Activated CD4-positive, alpha-beta memory T cell treated with anti-CD3 and anti-CD28 coated beads for 36 hours (primary cell): ENCODE measurements around the gene TACR3. TPM values are rescaled to one million over a fixed set of nuclear protein-coding genes. Genes with fewer than 3 reads are reported as not detected.
"Not testable (repeated sequence)": the region's sequence is repeated elsewhere in the genome, so short reads cannot be mapped to it uniquely, and the experiment has no call there.

Experiments used
- CTCF ChIA-PET: fragments of 350-600 bp; sonication (Branson Sonifier 250); formaldehyde crosslinking; loops from one replicate; lab custom pipeline; 2021; ENCODE audit warnings: antibody characterized with exemption, inconsistent platforms; lab: Charles Lee
- POLR2A ChIA-PET: fragments of 350-600 bp; sonication (Branson Sonifier 250); formaldehyde crosslinking; loops from one replicate; lab custom pipeline; 2021; ENCODE audit warnings: antibody characterized with exemption; lab: Charles Lee
- DNase-seq: peaks from one replicate; pipeline ENCODE4 v3.0.0-alpha.2; 2020
- H3K27ac Mint-ChIP-seq: one replicate; pipeline ENCODE4 v1.8.0; 2021; ENCODE audit warnings: mixed read lengths
- H3K27me3 Mint-ChIP-seq: one replicate; pipeline ENCODE4 v1.8.0; 2021; ENCODE audit warnings: mixed read lengths
- H3K36me3 Mint-ChIP-seq: one replicate; pipeline ENCODE4 v1.8.0; 2021; ENCODE audit warnings: mixed read lengths
- H3K4me1 Mint-ChIP-seq: one replicate; pipeline ENCODE4 v1.8.0; 2021; ENCODE audit warnings: low read depth, mixed read lengths
- H3K4me3 Mint-ChIP-seq: one replicate; pipeline ENCODE4 v1.8.0; 2021; ENCODE audit warnings: mild to moderate bottlenecking, mixed read lengths
- H3K9me3 Mint-ChIP-seq: one replicate; pipeline ENCODE4 v1.8.0; 2021; ENCODE audit warnings: mixed read lengths
- intact Hi-C: fragments of 100-400 bp; cut with micrococcal nuclease; formaldehyde crosslinking; loops from one replicate; pipeline ENCODE4 v1.15.1; 2023
- total RNA-seq, 2 experiments: library from RNA; stranded (reverse); gene quantifications; one replicate each; pipeline ENCODE4 v1.2.3, GENCODE V29; 2021

TACR3 gene
- total RNA-seq, 2 experiments from 2014 or later = not detected

- POLR2A ChIA-PET = no interaction called here
Measured at GRCh38 chr4:103664436-103665075, 55.2 kb downstream of the TACR3 start.

GRCh38 chr4:103648541-103648940 is 71.2 kb downstream of the TACR3 start:
- H3K4me1 Mint-ChIP-seq = no peaks in the 10 kb centered on the region
- no peak overlapping the region for H3K4me3 Mint-ChIP-seq
- ChIA-PET CTCF (no interaction called here), POLR2A (no interaction called here)
- DNase-seq = no peak
- H3K27me3 Mint-ChIP-seq = no peaks in the 10 kb centered on the region
- H3K27ac Mint-ChIP-seq = no peak overlapping the region
- intact Hi-C loops = no loop called here
- no peaks in the 10 kb centered on the region for H3K36me3 Mint-ChIP-seq
- no peaks in the 10 kb centered on the region for H3K9me3 Mint-ChIP-seq

More at GRCh38 chr4:103664436-103665075, 55.2 kb downstream of the TACR3 start:
- no peak for DNase-seq
- CTCF ChIA-PET = no interaction called here
- intact Hi-C loops = no loop called here
- Mint-ChIP-seq H3K9me3 (peaks cover 3% of the 10 kb centered on the region), H3K4me1 (no peaks in the 10 kb centered on the region), H3K36me3 (no peaks in the 10 kb centered on the region), H3K27ac (no peak overlapping the region), H3K4me3 (no peak overlapping the region), H3K27me3 (no peaks in the 10 kb centered on the region)

- Mint-ChIP-seq H3K4me1 (no peaks in the 10 kb centered on the region), H3K27ac (no peak overlapping the region), H3K36me3 (no peaks in the 10 kb centered on the region), H3K27me3 (no peaks in the 10 kb centered on the region), H3K9me3 (peaks cover 2% of the 10 kb centered on the region), H3K4me3 (no peak overlapping the region)
- intact Hi-C loops = no loop called here
- CTCF ChIA-PET = no interaction called here
- POLR2A ChIA-PET = no interaction called here
- no peak for DNase-seq
Measured at GRCh38 chr4:103645991-103646390, 73.8 kb downstream of the TACR3 start.

- Mint-ChIP-seq H3K9me3 (peaks cover 5% of the 10 kb centered on the region), H3K36me3 (no peaks in the 10 kb centered on the region), H3K27me3 (no peaks in the 10 kb centered on the region), H3K27ac (no peak overlapping the region), H3K4me3 (no peak overlapping the region), H3K4me1 (no peaks in the 10 kb centered on the region)
- intact Hi-C loops = no loop called here
- ChIA-PET POLR2A (no interaction called here), CTCF (no interaction called here)
- no peak for DNase-seq
Measured at GRCh38 chr4:103634236-103634635, 85.5 kb downstream of the TACR3 start.

GRCh38 chr4:103626296-103626695 is 93.5 kb downstream of the TACR3 start:
- CTCF ChIA-PET = no interaction called here
- POLR2A ChIA-PET = no interaction called here
- H3K4me1 Mint-ChIP-seq = no peaks in the 10 kb centered on the region
- H3K27ac Mint-ChIP-seq = no peak overlapping the region
- DNase-seq = no peak
- no peaks in the 10 kb centered on the region for H3K27me3 Mint-ChIP-seq
- intact Hi-C loops = no loop called here
- no peak overlapping the region for H3K4me3 Mint-ChIP-seq
- H3K36me3 Mint-ChIP-seq = no peaks in the 10 kb centered on the region
- H3K9me3 Mint-ChIP-seq = peaks cover 2% of the 10 kb centered on the region

GRCh38 chr4:103591841-103592240 is 127.9 kb downstream of the TACR3 start:
- ChIA-PET CTCF (interaction anchor here (1.1 kb wide), 1 partner anchor 344 kb away, joined by 3 read pairs; no protein-coding TSS in a partner anchor), POLR2A (no interaction called here)
- H3K4me3 Mint-ChIP-seq = no peak overlapping the region
- H3K9me3 Mint-ChIP-seq = peaks cover 1% of the 10 kb centered on the region
- no peak overlapping the region for H3K27ac Mint-ChIP-seq
- DNase-seq = no peak
- H3K27me3 Mint-ChIP-seq = no peaks in the 10 kb centered on the region
- no peaks in the 10 kb centered on the region for H3K4me1 Mint-ChIP-seq
- H3K36me3 Mint-ChIP-seq = no peaks in the 10 kb centered on the region
- intact Hi-C loops = no loop called here

GRCh38 chr4:103567591-103567990 is 152.2 kb downstream of the TACR3 start:
- Mint-ChIP-seq H3K36me3 (no peaks in the 10 kb centered on the region), H3K4me3 (no peak overlapping the region), H3K4me1 (no peaks in the 10 kb centered on the region), H3K9me3 (peaks cover 5% of the 10 kb centered on the region), H3K27ac (no peak overlapping the region), H3K27me3 (no peaks in the 10 kb centered on the region)
- DNase-seq = no peak
- ChIA-PET POLR2A (no interaction called here), CTCF (no interaction called here)
- intact Hi-C loops = no loop called here

- intact Hi-C loops, H3K27ac Mint-ChIP-seq, H3K4me3 Mint-ChIP-seq, H3K9me3 Mint-ChIP-seq, H3K4me1 Mint-ChIP-seq, DNase-seq, H3K36me3 Mint-ChIP-seq, H3K27me3 Mint-ChIP-seq, POLR2A ChIA-PET, CTCF ChIA-PET: not testable (repeated sequence)
Measured at GRCh38 chr4:103559178-103559577, 160.6 kb downstream of the TACR3 start.
